Ovary (tissue), 3 donors: ENCODE results near the gene TMPRSS7.

Source experiments
- EP300 ChIP-seq: sonication (generic); formaldehyde crosslinking; IDR thresholded peaks from one replicate; pipeline ENCODE4 v1.6.1; 2017; ENCODE audit warnings: antibody characterized with exemption
- POLR2A ChIP-seq: fragments of 450-650 bp; IDR thresholded peaks from one replicate; pipeline ENCODE4 v1.6.1; 2017; ENCODE audit warnings: antibody characterized with exemption, mild to moderate bottlenecking, moderate library complexity
- TF ChIP-seq, protein P1 (sequence below), 3 donors: fragments of 450-650 bp in 2 of 3; fragments of 200-600 bp in 1 of 3; IDR thresholded peaks; one replicate each; pipeline versions ENCODE4 v1.5.1 to v1.8.0; 2016 to 2022; ENCODE audit warnings: antibody characterized with exemption in 3 of 3, mild to moderate bottlenecking in 1 of 3
- donor health status: DM: no; HTN: no; CAD: no.

DNA sequence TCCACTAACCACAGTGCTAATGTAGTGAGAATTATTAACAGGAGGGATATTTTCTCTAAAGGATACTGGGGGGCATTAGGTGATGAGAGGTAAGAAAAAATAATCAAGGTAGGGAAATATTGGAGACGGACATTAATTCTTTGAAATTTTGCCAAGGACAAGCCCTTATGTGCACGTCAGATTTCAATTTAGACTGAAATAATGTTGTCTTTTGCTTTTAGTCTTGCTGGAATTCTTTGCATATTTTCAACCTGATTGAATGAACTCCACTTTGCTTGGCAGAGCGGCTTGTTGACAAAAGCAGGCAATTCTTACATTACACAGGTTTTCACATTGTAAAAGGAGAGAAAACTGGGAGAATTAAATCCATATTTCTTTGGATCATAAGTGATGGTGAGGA is 26.6 kb downstream of the TMPRSS7 start:
- TF ChIP-seq, protein P1, sequence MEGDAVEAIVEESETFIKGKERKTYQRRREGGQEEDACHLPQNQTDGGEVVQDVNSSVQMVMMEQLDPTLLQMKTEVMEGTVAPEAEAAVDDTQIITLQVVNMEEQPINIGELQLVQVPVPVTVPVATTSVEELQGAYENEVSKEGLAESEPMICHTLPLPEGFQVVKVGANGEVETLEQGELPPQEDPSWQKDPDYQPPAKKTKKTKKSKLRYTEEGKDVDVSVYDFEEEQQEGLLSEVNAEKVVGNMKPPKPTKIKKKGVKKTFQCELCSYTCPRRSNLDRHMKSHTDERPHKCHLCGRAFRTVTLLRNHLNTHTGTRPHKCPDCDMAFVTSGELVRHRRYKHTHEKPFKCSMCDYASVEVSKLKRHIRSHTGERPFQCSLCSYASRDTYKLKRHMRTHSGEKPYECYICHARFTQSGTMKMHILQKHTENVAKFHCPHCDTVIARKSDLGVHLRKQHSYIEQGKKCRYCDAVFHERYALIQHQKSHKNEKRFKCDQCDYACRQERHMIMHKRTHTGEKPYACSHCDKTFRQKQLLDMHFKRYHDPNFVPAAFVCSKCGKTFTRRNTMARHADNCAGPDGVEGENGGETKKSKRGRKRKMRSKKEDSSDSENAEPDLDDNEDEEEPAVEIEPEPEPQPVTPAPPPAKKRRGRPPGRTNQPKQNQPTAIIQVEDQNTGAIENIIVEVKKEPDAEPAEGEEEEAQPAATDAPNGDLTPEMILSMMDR (IDR thresholded peaks at IDR 0.05), result no peak
- TF ChIP-seq POLR2A (no peak), EP300 (no peak)
